ENCODE results near the gene PABPC1L.

Gene PABPC1L

GRCh38 chr20:44966030-44966961 is 56.4 kb downstream of the PABPC1L start, which contains the start of gene STK4:
Gene STK4, plus strand, starts transcription at chr20:44966512. Its CDS starts 57 bp downstream, at chr20:44966569.
- Mint-ChIP-seq H3K27me3 (no peaks in the 10 kb centered on the region), H3K4me3 (peak within 1 kb of the TSS; percentile 100), H3K9me3 (no peaks in the 10 kb centered on the region), H3K36me3 (ENCODE audit: insufficient read depth) (peaks cover 29% of the 10 kb centered on the region), H3K4me1 (peaks cover 63% of the 10 kb centered on the region), H3K27ac (ENCODE audit: low read depth) (peak within 1 kb of the TSS; percentile 98)
- ATAC-seq (replicated peaks; ENCODE audit: extremely low read depth, poor library complexity, severe bottlenecking), result peak; percentile 74
- peak; percentile 89 to 94 for DNase-seq (ENCODE audit: low spot score in 2 of 2)

- Mint-ChIP-seq H3K27ac (ENCODE audit: low read depth) (peak overlapping the region; percentile 98), H3K4me3 (peak overlapping the region; percentile 100)
- ATAC-seq (replicated peaks; ENCODE audit: extremely low read depth, poor library complexity, severe bottlenecking), result peak; percentile 52
Observed at GRCh38 chr20:44967207-44967807, 57.4 kb downstream of the PABPC1L start.

GRCh38 chr20:44969300-44969894 is 59.5 kb downstream of the PABPC1L start:
- no peak for DNase-seq (ENCODE audit: low spot score in 2 of 2)
- peak; percentile 11 for ATAC-seq (replicated peaks; ENCODE audit: extremely low read depth, poor library complexity, severe bottlenecking)
- Mint-ChIP-seq H3K9me3 (no peaks in the 10 kb centered on the region), H3K4me1 (peaks cover 78% of the 10 kb centered on the region), H3K36me3 (ENCODE audit: insufficient read depth) (peaks cover 54% of the 10 kb centered on the region), H3K4me3 (peak overlapping the region; percentile 100), H3K27me3 (no peaks in the 10 kb centered on the region), H3K27ac (ENCODE audit: low read depth) (peak overlapping the region; percentile 98)

More at GRCh38 chr20:44967207-44967807, 57.4 kb downstream of the PABPC1L start:
- peak in 1 of 2 donors; percentile 46 for DNase-seq (ENCODE audit: low spot score in 2 of 2)
- Mint-ChIP-seq H3K4me1 (peaks cover 60% of the 10 kb centered on the region), H3K9me3 (no peaks in the 10 kb centered on the region), H3K36me3 (ENCODE audit: insufficient read depth) (peaks cover 35% of the 10 kb centered on the region), H3K27me3 (no peaks in the 10 kb centered on the region)

- H3K36me3 Mint-ChIP-seq (ENCODE audit: insufficient read depth), result peaks cover 63% of the 10 kb centered on the region
- ATAC-seq (replicated peaks; ENCODE audit: extremely low read depth, poor library complexity, severe bottlenecking) (peak; percentile 39), DNase-seq (ENCODE audit: low spot score in 2 of 2) (no peak)
- peak overlapping the region; percentile 98 for H3K27ac Mint-ChIP-seq (ENCODE audit: low read depth)
- H3K4me3 Mint-ChIP-seq, result peak overlapping the region; percentile 100
- H3K27me3 Mint-ChIP-seq, result no peaks in the 10 kb centered on the region
- no peaks in the 10 kb centered on the region for H3K9me3 Mint-ChIP-seq
- peaks cover 83% of the 10 kb centered on the region for H3K4me1 Mint-ChIP-seq
Observed at GRCh38 chr20:44970243-44970757, 60.4 kb downstream of the PABPC1L start.

DNA sequence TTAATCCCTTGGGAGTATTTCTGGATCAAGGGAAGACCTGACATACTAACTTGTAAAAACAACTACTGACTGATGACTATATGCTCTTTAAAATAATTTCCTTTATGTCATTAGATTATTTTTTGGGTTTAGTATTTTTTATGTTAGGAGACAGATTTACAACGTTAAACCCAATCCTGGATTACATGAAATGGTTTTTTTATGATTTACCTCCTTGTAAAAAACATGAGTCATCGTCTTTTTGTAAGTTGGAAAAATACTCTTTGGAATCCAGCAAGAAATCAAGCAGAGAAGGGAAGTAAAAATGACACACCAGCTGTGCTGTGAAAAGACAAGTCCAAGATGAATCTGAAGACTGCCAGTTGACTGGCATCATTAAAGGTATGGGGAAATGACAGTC is 63.2 kb downstream of the PABPC1L start:
- H3K27ac Mint-ChIP-seq (ENCODE audit: low read depth), result no peak overlapping the region
- H3K4me3 Mint-ChIP-seq, result peak overlapping the region; percentile 19
- no peaks in the 10 kb centered on the region for H3K9me3 Mint-ChIP-seq
- ATAC-seq (replicated peaks; ENCODE audit: extremely low read depth, poor library complexity, severe bottlenecking) (no peak), DNase-seq (ENCODE audit: low spot score in 2 of 2) (no peak)
- H3K36me3 Mint-ChIP-seq (ENCODE audit: insufficient read depth), result peaks cover 59% of the 10 kb centered on the region
- peaks cover 86% of the 10 kb centered on the region for H3K4me1 Mint-ChIP-seq
- H3K27me3 Mint-ChIP-seq, result no peaks in the 10 kb centered on the region

DNA sequence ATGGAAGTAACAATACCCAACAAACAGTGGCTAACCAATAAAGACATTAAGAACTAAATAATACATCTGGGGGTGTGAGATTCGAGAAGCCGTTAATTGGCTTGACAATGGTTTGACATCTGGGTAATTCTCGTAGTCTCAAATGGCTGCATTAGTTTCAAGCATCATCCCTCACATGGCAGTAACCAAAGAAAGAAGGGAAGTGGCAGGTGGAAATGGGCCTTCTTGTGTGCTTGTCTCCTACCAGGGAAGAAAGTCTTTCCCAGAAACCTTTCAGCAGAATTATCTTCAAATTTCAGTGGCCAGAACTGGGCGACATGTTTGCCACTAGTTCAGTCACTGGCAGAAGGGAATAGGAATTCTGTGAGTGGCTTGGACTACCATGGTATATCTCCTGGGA is 66.8 kb downstream of the PABPC1L start:
- Mint-ChIP-seq H3K4me1 (peaks cover 73% of the 10 kb centered on the region), H3K9me3 (no peaks in the 10 kb centered on the region), H3K27ac (ENCODE audit: low read depth) (peak overlapping the region; percentile 97), H3K4me3 (no peak overlapping the region), H3K27me3 (no peaks in the 10 kb centered on the region), H3K36me3 (ENCODE audit: insufficient read depth) (peaks cover 76% of the 10 kb centered on the region)
- ATAC-seq (replicated peaks; ENCODE audit: extremely low read depth, poor library complexity, severe bottlenecking) (no peak), DNase-seq (ENCODE audit: low spot score in 2 of 2) (no peak)

DNA sequence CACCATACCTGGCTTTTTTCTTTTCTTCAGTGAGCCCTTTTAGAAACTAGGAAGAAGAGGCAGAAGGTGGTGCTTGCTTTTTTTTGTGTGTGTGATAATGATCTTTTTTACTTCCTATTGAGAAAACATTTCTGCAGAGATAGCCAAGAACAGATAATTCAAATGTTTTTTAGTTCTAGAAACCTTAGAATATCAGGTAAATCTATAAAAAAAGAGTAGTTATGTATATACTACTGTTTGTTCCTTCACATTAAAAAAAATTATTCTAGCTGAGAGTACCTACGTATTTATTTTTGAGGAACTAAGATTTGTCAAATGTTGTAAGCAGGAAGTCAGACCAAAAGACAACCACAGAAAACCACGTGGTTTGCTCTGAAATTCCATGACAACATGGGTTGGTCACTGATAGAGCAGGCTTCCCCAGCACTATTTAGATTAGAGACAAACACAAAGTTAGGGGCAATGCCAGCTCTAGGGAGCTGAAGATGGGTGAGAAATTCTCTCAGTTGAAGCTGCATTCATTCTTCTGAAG is 69.3 kb downstream of the PABPC1L start:
- Mint-ChIP-seq H3K4me3 (peak overlapping the region; percentile 66), H3K9me3 (no peaks in the 10 kb centered on the region), H3K27ac (ENCODE audit: low read depth) (peak overlapping the region; percentile 97), H3K27me3 (no peaks in the 10 kb centered on the region), H3K36me3 (ENCODE audit: insufficient read depth) (peaks cover 73% of the 10 kb centered on the region), H3K4me1 (peaks cover 67% of the 10 kb centered on the region)
- ATAC-seq (replicated peaks; ENCODE audit: extremely low read depth, poor library complexity, severe bottlenecking) (peak; percentile 91), DNase-seq (ENCODE audit: low spot score in 2 of 2) (peak in 1 of 2 donors; percentile 73)

DNA sequence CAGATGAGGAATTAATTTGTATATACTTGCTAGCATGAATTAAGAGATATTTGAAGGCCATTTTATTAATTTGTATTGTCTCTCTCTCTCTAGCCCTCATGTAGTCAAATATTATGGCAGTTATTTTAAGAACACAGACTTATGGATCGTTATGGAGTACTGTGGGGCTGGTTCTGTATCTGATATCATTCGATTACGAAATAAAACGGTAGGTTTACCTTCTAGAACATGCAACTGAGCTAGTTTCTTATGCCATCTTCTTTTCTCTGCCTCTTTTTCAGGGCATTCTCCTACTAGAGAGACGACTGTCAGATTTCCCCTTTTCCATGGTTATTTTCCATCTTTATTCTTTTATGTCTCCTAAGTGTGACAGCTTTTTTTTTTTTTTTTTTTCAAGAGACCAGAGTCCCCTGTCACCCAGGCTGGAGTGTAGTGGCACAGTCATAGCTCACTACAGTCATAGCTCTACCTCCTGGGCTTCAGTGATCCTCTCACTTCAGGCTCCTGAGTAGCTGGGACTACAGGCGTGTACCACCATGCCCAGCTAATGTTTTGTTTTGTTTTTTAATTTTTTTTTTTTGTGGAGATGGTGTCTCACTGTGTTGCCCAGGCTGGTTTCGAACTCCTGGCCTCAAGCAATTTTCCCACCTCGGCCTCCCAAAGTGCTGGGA is 72.0 kb downstream of the PABPC1L start:
- H3K9me3 Mint-ChIP-seq, result no peaks in the 10 kb centered on the region
- H3K4me3 Mint-ChIP-seq, result peak overlapping the region; percentile 18
- H3K27me3 Mint-ChIP-seq, result no peaks in the 10 kb centered on the region
- peaks cover 75% of the 10 kb centered on the region for H3K36me3 Mint-ChIP-seq (ENCODE audit: insufficient read depth)
- DNase-seq (ENCODE audit: low spot score in 2 of 2) (no peak), ATAC-seq (replicated peaks; ENCODE audit: extremely low read depth, poor library complexity, severe bottlenecking) (no peak)
- peak overlapping the region; percentile 97 for H3K27ac Mint-ChIP-seq (ENCODE audit: low read depth)
- peaks cover 55% of the 10 kb centered on the region for H3K4me1 Mint-ChIP-seq

DNA sequence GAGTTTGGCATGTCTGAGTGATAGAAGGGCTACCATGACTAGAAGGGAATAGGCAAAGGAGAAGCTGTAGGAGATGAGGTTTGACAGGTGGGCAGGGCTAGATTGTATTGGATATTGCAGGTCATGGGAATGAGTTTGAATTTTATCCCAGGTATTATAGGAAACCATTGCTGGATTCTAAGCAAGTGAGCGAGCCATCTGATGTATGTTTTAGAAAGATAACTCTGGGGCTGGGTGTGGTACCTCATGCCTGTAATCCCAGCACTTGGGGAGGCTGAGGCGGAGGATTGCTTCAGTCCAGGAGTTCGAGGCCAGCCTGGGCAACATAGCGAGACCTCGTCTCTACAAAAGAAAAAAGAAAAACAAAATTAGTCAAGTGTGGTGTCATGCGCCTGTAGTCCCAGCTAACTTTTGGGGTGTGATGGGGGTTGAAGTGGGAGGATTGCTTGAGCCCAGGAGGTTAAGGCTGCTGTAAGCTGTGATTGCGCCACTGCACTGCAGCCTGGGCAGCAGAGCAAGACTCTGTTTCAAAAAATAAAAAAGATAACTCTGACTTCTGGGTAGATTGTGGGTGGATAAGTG is 73.3 kb downstream of the PABPC1L start:
- H3K36me3 Mint-ChIP-seq (ENCODE audit: insufficient read depth), result peaks cover 82% of the 10 kb centered on the region
- peak overlapping the region; percentile 97 for H3K27ac Mint-ChIP-seq (ENCODE audit: low read depth)
- no peaks in the 10 kb centered on the region for H3K9me3 Mint-ChIP-seq
- no peak for DNase-seq (ENCODE audit: low spot score in 2 of 2)
- ATAC-seq (replicated peaks; ENCODE audit: extremely low read depth, poor library complexity, severe bottlenecking), result no peak
- no peaks in the 10 kb centered on the region for H3K27me3 Mint-ChIP-seq
- peaks cover 45% of the 10 kb centered on the region for H3K4me1 Mint-ChIP-seq
- H3K4me3 Mint-ChIP-seq, result peak overlapping the region; percentile 4

DNA sequence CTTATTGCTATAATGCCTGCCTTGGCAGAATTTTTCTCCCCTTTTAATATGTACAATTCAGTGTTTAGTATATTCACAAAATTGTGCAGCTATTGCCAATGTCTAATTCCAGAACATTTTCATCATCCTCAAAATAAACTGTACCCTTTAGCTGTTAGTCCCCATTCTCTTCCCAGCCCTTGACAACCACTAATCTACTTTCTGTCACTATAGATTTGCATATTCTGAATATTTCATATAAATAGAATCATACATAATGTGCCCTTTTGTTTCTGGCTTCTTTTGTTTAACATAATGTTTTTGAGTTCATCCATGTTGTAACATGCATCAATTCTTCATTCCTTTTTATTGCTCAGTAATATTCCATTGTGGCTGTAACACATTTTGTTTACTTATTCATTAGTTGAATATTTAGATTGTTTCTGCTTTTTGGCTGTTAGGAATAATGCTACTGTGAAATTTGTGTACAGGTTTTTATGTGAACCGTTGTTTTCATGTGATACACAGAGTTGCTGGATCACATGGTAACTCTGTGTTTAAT is 78.8 kb downstream of the PABPC1L start:
- Mint-ChIP-seq H3K4me3 (no peak overlapping the region), H3K4me1 (peaks cover 50% of the 10 kb centered on the region), H3K27ac (ENCODE audit: low read depth) (peak overlapping the region; percentile 50), H3K9me3 (no peaks in the 10 kb centered on the region), H3K27me3 (no peaks in the 10 kb centered on the region), H3K36me3 (ENCODE audit: insufficient read depth) (peaks cover 76% of the 10 kb centered on the region)
- ATAC-seq (replicated peaks; ENCODE audit: extremely low read depth, poor library complexity, severe bottlenecking) (no peak), DNase-seq (ENCODE audit: low spot score in 2 of 2) (no peak)

Measured in central memory CD8-positive, alpha-beta T cell (primary cell).